ENCODE data around the gene SLC25A6. TPM values are rescaled to one million over a fixed set of nuclear protein-coding genes. Genes with fewer than 3 reads are reported as not detected.

The SLC25A6 gene
- total and polyA plus RNA-seq, 9 of the 15 experiments (the other 6 are each of a cell fraction or from before 2014, with no cell fraction given): 24.6 to 330 (median 129) TPM

DNA sequence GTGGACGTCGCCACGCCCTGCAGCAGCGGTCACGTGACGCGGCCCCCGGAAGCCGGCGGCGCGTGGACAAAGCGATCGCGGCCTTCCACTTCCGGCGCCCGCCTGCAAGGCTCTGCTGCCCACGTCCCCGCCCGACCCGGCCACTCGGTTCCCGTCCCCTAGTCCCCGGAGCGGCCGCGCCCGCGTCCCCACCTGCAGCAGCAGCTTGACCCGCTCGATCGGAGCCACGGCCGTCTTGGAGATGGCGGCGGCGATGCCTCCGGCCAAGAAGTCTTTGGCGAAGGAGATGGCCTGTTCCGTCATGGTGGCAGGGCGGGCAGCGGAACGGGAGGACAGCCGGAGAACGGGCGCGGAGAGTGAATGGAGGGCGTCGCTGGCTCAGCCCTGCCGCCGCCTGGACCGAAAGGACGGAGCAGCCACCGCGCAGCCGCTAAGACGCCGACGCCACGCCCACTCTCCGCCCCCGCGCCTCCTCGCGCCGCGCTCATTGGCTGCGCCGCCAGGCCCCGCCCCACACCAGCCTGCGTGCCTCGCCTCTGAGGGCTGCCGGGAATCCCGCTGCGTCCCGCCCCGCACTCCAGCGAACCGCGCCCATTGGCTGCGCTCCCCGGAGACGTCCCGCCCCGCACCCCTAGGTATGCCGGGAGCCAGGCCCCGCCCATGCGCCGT, at the start of gene SLC25A6 (continued):
- TF ChIP-seq, protein P1, sequence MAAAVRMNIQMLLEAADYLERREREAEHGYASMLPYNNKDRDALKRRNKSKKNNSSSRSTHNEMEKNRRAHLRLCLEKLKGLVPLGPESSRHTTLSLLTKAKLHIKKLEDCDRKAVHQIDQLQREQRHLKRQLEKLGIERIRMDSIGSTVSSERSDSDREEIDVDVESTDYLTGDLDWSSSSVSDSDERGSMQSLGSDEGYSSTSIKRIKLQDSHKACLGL (CRISPR knock-in tag; IDR thresholded peaks at IDR 0.05; ENCODE audit: borderline replicate concordance, poor library complexity, severe bottlenecking): peak; percentile 41
- no peak for TF ChIP-seq HDAC6 (IDR thresholded peaks at IDR 0.05; ENCODE audit: low read depth, low read length)
- TF ChIP-seq, protein P2, sequence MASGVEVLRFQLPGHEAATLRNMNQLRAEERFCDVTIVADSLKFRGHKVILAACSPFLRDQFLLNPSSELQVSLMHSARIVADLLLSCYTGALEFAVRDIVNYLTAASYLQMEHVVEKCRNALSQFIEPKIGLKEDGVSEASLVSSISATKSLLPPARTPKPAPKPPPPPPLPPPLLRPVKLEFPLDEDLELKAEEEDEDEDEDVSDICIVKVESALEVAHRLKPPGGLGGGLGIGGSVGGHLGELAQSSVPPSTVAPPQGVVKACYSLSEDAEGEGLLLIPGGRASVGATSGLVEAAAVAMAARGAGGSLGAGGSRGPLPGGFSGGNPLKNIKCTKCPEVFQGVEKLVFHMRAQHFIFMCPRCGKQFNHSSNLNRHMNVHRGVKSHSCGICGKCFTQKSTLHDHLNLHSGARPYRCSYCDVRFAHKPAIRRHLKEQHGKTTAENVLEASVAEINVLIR (CRISPR knock-in tag; IDR thresholded peaks at IDR 0.05): no peak
- TF ChIP-seq, protein P3, sequence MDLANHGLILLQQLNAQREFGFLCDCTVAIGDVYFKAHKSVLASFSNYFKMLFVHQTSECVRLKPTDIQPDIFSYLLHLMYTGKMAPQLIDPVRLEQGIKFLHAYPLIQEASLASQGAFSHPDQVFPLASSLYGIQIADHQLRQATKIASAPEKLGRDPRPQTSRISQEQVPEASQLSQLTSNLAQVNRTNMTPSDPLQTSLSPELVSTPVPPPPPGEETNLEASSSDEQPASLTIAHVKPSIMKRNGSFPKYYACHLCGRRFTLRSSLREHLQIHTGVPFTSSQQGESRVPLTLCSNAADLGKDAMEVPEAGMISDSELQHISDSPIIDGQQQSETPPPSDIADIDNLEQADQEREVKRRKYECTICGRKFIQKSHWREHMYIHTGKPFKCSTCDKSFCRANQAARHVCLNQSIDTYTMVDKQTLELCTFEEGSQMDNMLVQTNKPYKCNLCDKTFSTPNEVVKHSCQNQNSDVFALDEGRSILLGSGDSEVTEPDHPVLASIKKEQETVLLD (IDR thresholded peaks at IDR 0.05): no peak
- no peak for TF ChIP-seq TRIM24 (IDR thresholded peaks at IDR 0.05)
- peak; percentile 53 for TF ChIP-seq PRPF4 (IDR thresholded peaks at IDR 0.05; ENCODE audit: insufficient read depth, low read depth, low read length, poor library complexity, severe bottlenecking)
- TF ChIP-seq, protein P4, sequence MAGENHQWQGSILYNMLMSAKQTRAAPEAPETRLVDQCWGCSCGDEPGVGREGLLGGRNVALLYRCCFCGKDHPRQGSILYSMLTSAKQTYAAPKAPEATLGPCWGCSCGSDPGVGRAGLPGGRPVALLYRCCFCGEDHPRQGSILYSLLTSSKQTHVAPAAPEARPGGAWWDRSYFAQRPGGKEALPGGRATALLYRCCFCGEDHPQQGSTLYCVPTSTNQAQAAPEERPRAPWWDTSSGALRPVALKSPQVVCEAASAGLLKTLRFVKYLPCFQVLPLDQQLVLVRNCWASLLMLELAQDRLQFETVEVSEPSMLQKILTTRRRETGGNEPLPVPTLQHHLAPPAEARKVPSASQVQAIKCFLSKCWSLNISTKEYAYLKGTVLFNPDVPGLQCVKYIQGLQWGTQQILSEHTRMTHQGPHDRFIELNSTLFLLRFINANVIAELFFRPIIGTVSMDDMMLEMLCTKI (IDR thresholded peaks at IDR 0.05; ENCODE audit: partially characterized antibody): no peak
- TF ChIP-seq ZNF140 (CRISPR knock-in tag; IDR thresholded peaks at IDR 0.05): no peak
- TF ChIP-seq PHTF2 (CRISPR knock-in tag; IDR thresholded peaks at IDR 0.05): no peak
- TF ChIP-seq BRD9 (IDR thresholded peaks at IDR 0.05; ENCODE audit: low read depth, partially characterized antibody): no peak
- TF ChIP-seq ZNF766 (CRISPR knock-in tag; conservative IDR thresholded peaks at IDR 0.05): no peak; the same call in 1 of the 2 replicates
- TF ChIP-seq ZKSCAN3 (CRISPR knock-in tag; IDR thresholded peaks at IDR 0.05): no peak
- TF ChIP-seq NFIC (IDR thresholded peaks at IDR 0.05): no peak; the same call in 1 of the 2 replicates
- no peak for TF ChIP-seq POU5F1 (IDR thresholded peaks at IDR 0.05; ENCODE audit: borderline replicate concordance, low read depth, low read length, partially characterized antibody)
- TF ChIP-seq STAT5A (IDR thresholded peaks at IDR 0.05; ENCODE audit: borderline replicate concordance, low read length): no peak
- peak; percentile 75 for TF ChIP-seq PCBP1 (IDR thresholded peaks at IDR 0.05; ENCODE audit: low read depth, low read length, poor library complexity, severe bottlenecking)
- no peak for TF ChIP-seq FOXP1 (CRISPR knock-in tag; IDR thresholded peaks at IDR 0.05)
- TF ChIP-seq CBFA2T3 (IDR thresholded peaks at IDR 0.05): no peak
- peak; percentile 93 for TF ChIP-seq ETV5 (CRISPR knock-in tag; IDR thresholded peaks at IDR 0.05; ENCODE audit: low read depth)
- no peak for TF ChIP-seq MTF1 (CRISPR knock-in tag; IDR thresholded peaks at IDR 0.05; ENCODE audit: borderline replicate concordance)
- no peak for TF ChIP-seq KHSRP (IDR thresholded peaks at IDR 0.05)
- TF ChIP-seq, protein P5, sequence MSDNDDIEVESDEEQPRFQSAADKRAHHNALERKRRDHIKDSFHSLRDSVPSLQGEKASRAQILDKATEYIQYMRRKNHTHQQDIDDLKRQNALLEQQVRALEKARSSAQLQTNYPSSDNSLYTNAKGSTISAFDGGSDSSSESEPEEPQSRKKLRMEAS (CRISPR knock-in tag; IDR thresholded peaks at IDR 0.05): peak; percentile 89
- TF ChIP-seq FIP1L1 (IDR thresholded peaks at IDR 0.05; ENCODE audit: low read depth, low read length, poor library complexity, severe bottlenecking): peak; percentile 94
- no peak for TF ChIP-seq RFX7 (CRISPR knock-in tag; IDR thresholded peaks at IDR 0.05)
- no peak for TF ChIP-seq CBX1 (IDR thresholded peaks at IDR 0.05; ENCODE audit: low read depth)
- no peak for TF ChIP-seq BCL6 (CRISPR knock-in tag; IDR thresholded peaks at IDR 0.05)
- no peak for TF ChIP-seq TAL1 (IDR thresholded peaks at IDR 0.05)

Data from K562 (cell line).